HG02678 (cell line): ENCODE measurements around the gene MCAT.

Source experiments
- ATAC-seq: cut with Tn5 transposase; IDR thresholded peaks from one replicate; pipeline ENCODE4 v1.9.1; 2021; ENCODE audit warnings: mild to moderate bottlenecking, moderate library complexity; ENCODE audit not compliant: unreplicated experiment

MCAT gene, protein sequence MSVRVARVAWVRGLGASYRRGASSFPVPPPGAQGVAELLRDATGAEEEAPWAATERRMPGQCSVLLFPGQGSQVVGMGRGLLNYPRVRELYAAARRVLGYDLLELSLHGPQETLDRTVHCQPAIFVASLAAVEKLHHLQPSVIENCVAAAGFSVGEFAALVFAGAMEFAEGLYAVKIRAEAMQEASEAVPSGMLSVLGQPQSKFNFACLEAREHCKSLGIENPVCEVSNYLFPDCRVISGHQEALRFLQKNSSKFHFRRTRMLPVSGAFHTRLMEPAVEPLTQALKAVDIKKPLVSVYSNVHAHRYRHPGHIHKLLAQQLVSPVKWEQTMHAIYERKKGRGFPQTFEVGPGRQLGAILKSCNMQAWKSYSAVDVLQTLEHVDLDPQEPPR

DNA sequence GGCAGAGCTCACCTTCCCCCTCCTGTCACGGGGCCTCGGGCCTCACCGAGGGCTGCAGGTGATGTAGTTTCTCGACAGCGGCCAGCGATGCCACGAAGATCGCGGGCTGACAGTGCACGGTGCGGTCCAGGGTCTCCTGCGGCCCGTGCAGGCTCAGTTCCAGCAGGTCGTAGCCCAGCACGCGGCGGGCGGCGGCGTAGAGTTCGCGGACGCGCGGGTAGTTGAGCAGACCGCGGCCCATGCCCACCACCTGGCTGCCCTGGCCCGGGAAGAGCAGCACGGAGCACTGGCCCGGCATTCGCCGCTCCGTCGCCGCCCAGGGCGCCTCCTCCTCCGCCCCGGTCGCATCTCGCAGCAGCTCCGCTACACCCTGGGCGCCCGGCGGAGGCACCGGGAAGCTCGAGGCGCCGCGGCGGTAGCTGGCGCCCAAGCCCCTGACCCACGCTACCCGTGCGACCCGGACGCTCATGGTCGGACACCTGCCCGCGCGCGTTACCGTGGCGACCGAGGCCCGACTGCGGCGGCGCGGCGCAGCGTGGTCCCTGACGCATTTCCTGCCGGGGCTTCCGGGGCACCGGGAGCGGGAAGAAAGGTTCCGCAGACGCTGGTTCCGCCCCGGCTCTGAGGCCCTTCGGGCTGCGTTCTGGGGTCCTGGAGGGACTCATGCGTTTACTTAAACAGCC lies at the start of gene MCAT:
MCAT (minus strand) TSS at position 519 of the 683 bp plus-strand sequence; CDS start at position 469, 50 bp downstream.
- peak; percentile 81 for ATAC-seq

DNA sequence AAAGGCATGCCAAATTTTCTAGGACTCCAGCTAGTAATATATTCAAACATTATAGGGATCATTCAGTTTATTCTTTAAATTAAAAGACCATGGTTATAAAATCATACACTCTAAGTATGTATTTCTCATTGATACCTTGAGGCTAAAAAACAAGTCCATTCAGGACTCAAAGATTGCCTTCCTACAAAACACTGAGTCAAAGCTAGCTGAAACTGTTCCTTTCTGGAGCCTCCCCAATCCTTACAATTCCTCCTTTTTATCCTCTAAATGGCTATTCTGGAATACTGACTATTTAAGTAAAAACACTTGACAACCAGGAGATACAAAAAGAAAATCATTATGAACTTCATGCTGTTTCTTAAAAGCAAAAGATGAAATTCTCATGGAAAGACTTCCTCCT lies 48.6 kb upstream of the MCAT start:
- ATAC-seq: no peak

DNA sequence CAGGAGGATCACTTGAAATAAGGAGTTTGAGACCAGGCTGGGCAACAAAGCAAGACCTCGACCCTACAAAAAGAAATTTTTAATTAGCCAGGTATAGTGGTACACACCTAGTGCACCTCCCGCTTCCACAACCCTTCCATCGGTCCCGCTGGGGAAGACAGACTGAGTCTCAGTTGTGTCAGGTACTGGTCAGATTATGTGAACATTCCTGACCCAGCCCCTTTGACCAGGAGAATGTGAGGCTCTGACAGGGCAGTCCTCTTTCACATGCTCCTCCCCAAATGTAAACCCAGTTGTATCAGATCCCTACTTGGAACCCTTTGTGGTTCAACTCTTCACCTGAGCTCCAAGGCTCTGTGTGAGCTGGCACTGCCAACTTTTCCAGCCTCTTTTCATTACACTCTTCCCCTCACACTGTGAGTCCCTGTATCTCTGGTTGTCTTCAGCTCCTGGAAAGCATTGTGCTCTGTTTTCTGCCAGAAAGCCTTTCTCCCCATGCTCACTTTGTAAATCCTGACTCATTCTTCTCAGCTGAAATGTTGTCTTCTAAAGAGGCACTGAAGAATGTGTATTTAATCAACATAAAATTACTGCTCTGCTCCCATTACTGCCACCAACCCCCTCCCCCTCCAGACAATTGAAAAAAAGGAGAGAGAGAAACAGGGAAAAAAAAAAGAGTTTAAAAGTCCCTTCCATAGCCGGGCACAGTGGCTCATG lies 45.8 kb upstream of the MCAT start:
- ATAC-seq: no peak

DNA sequence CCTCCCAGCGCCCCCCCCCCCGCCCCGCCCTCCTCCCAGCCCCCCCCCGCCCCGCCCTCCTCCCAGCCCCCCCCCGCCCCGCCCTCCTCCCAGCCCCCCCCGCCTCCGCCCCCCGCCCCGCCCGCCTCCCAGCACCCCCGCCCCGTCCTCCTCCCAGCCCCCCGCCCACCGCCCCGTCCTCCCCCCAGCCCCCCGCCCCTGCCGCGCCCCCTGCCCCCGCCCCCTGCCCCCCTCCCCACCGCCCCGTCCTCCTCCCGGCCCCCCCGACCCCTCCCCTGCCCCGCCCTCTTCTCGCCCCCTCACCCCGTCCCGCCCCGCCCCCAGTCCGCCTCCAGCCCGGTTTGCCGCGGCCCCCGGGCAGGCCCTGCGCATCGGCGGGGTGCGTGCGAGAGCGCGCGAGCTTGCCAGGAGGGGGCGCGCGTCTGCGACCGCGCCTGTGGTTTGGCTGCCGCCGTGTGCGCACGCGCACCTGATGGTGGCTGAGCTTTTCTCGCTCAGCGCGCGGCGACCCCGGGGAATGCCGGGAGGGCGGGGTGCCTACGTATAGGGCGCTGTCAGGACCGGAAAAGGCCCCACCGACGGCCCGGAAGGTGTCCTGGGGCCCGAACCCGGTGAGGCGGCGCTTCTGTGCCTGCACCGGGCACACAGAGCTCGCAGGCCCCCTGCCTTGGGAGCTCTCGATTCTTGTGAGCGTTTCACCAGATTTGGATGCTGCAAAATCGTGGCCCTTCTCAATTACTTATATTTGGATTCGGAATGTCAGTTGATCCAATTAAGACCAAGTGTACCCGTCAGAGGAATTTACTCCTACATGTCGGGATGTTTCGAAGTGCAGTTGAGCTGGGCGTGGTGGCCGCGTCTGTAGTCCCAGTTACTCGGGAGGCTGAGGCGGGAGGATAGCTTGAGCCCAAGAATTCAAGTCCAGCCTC lies 44.2 kb upstream of the MCAT start:
- peak; percentile 82 for ATAC-seq

DNA sequence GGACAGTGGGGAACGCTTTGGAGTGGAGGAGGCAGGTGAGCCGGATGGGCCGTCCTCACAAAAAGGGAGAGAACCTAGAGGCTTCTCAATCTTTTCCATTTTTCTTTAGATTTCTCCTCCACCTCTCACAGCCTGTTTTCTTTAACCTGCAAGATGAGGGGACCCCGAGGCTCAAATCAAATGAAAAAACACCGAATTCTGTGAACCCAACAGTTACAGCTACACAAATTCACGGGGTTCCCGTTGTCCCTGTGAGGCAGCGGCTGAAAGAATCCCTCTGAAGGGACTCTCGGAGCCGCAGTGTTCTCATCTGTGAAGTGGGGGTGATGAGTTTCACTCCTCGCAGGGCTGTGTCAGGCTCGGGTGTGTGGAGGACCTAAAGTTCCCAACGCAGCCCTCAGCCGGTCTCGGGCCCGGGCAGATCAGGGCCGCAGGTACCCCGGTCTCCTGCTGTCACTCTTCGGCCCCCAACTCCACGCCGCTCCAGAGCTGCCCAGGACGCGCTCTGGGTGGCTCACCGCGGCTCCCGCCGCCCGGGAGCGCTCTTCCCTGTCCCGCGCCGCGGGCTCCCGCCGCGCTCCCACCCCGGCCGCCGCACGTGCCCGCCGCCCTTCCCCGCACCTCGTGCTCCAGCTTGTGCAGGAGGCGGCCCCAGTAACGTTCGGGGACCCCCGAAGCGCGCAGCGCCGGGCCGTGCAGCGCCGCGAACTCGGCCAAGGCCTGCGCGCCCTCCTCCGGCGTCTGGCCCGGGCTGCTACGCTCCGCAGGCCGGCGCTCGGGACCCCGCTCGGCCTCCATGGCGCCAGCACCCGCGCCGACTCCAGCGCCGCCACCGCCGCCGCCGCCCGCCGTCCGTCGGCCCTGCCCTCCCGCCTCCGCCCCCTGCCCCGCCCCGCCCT lies 43.3 kb upstream of the MCAT start, which contains the start of gene TTLL12:
TTLL12 (minus strand) TSS at position 863 of the 899 bp plus-strand sequence; CDS start at position 798, 65 bp downstream.
- ATAC-seq: peak; percentile 60

DNA sequence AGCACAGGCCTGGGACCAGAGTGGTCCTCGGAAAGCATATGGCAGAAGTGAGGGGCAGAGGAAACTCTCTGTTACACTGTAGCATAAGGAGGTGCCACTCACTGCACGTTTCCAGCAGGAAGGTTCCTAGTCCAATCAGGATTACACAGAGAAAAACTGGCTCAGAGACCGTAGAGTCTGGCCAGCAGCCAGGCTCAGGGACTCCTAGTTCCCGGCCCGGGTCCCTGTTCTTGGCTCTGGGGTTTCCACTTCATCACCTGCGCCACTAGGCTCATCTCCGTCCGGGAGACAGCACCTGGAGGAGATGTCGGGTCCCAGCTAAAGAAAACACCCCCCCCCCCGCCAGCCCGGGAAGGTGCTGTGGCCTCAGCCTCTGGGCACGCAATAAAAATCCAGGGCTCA lies 42.7 kb upstream of the MCAT start:
- ATAC-seq: no peak

DNA sequence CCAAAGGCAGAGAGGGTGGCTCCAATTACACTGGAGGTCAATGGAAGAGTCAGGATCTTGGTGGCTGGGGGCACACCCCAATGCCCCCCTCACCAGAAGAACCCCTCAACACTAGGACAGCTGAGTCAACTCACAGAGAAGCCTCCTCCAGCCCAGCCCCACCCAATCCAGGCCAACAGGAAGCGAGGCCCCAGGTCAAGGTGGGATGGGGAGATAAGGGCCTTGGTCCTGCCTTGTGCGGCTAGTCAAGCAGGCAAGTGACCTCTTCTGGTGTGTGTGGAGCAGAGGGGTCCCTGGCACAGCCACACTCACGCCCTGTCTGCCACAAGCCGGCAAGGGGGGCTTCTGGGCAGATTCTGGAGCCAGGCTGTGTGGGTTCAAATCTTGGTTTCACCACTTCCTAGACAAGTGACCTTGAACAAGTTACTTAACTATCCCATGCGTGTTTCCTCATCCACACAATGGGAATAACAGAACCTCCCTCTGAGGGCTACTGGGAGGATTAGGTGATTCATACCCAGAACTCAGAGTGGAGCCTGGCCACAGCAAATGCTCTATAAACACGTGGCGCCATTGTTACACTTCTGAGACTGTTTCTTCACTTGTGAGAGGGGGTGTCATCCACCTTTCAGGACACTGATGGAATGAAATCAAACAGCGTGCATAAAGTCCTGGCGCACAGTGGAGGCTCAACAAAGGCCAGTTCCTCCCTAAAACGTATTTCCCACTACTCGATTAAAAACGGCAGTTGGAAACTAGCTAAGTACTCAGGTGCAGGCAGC lies 40.5 kb upstream of the MCAT start:
- no peak for ATAC-seq

DNA sequence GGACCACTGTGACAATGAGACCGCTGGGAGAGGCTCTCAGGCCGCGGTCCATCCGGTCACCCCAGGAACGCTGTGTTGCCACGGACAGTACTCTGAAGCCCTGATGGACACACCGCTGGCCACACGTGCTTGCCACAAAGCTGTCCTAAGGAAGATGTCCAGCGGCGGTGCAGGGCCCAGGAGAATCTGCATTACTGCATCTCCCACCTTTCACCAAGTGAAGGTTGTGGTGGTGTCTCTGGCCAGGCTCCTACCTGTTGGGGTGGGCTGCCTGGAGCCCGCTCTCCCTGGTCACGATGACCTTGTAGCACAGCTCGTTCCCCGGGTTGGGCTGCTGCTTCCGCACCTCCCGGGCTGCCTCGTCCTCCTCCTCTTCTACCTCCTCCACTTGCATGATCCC lies 39.5 kb upstream of the MCAT start:
- no peak for ATAC-seq

DNA sequence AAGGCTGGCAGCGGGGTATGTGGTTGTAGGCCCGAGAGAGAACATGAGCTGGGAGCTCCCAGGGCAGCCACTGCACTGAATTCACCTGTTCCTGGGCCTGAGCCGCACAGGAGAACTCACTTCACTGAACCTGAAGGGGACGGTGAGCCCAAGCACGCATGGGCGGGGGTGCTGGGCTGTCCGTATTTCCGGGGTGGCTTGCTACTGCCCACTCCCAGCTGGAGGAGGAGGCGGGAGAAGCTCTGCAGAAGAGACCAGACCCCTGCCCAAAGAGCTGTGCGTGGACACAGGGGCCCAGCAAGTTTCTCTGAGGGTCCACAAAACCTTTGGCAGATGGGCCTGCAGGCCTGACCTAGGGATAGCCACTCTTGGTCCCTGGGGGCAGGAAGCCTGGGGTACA lies 38.9 kb upstream of the MCAT start:
- ATAC-seq: no peak

DNA sequence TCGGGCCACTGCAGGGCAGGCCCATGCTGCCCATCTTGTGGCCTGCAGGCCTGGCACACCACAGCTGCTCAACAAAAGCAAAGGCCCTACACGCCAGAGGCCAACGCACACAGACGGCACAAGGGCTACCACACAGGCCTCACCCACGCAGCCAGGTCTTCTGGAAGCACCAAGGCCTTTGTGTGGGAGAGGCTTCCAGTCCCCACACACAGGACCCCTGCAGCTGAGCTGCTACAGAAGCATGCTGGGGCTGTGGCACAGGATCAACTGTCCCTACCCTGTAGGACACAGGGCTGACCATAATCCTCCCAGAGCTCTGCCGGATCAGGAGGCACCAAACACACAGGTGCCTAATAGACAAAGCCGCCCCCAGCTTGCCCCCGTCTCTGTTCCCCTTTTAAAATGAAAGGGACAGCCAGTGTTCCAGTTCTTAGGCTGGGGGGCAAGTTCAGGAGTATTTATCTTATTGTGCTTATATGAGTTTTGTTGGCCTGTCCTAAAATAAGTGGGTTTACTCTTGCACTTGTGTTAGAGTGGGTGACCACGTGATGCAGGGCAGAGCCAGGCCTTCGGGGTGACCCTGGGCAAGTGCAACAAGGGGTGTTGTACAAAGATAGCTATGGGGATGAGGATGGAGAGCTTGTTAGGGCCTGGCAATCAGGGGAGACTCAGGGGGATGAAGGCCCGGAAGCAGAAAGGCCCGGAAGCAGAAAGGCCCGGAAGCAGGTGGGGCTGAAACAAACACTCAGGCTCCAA lies 38.3 kb upstream of the MCAT start:
- ATAC-seq: no peak

DNA sequence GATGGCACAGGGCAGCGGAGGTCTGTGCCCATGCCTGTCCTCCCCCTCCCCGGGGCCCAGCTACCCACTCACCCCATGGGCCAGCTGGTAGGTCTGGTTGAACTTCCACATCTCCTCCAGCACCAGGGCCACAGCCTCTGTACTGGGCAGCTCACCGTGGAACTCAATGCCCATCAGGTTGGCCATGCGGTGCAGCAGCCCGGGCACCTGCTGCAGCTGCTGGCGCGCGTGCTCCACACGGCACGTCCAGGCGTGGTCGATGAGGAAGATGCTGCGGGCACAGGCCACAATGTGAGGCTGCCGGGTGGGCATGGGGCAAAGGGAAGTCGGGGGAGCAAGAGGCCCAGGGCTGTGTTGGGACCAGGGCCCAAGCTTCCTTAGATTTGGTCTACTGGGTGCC lies 37.5 kb upstream of the MCAT start:
- no peak for ATAC-seq

DNA sequence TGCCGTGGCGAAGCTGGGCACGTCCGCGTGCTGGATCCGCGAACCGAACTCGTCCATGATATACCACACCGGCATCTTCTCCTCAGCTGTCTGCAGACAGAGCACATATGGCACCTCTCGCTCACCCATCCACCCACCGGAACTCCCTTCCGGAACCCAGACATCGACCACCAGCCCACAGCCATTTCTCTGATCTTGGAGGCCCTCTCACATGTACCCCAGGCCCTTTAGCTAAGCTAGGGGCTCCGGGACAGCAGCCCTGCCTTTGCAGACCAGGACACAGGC lies 36.7 kb upstream of the MCAT start:
- ATAC-seq: no peak

DNA sequence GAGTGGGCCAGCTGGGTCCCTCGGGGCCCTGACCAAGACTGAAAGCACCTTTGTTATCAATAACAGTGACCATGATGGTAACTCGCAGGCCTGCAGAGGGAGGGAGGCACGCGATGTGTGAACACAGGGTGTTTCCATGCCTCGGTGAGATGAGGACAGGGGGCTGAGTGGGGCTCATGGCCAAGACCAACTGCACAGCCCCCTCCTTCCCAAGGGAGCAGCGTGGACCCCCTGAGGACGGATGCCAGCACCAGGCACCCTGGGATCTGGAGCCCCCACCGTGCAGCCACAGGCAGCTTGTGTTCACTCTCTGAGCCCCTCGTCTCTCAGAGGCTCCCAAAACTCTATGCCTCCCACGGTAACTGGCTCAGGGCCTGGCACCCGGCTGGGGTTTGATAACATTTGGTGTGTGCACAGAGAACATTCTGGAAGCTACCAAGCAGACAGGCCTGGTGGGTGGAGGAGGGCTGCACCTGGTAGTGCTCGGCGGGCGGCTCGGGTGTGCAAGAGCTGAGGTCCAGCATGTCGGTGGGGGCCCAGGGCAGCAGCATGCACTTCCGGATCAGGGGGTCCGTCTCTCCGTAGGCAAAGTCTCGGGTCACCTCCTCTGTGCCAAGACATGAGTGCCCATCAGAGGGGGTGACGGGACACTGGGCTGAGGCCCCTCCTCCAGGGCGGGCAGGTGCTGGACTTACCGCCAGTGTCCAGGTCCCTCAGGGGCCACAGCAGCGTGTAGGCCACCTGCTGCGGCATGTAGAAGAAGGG lies 36.1 kb upstream of the MCAT start:
- ATAC-seq: no peak

DNA sequence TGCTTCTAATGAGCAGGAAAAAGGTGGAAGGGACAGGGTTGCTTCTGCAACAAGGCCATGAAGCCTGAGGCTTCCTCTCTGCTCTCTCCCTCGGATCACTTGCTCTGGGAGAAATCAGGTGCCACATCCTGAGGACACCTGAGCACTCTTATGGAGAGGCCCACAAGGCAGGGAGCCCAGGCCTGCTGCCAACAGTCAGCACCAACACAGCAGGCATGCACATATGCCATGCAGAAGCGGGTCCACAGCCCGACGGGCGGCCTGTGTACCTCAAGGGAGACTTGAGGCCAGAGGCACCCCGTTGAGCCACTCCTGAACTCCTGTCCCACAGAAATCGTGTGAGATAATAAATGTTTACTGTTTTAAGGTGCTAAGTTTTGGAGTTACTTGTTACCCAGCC lies 34.3 kb upstream of the MCAT start:
- ATAC-seq: no peak

DNA sequence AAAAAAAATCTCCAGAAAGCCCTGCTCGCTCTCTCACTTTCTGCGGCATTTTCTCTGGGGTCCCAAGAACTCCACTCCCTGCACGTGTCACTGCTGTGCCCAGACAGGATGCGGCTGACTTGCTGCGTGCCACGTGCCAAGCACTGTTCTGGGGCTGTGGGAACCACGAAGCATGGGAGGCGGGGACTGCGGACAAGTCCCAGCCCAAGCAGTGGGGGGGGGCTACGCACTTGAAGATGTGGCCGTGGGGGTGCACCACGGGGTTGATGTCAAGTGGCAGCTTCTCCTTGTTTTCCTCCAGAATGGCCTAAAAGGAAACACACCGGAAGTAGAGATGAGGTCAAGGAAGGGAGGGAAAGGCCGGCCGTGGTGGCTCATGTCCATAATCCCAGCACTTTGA lies 32.9 kb upstream of the MCAT start:
- no peak for ATAC-seq

DNA sequence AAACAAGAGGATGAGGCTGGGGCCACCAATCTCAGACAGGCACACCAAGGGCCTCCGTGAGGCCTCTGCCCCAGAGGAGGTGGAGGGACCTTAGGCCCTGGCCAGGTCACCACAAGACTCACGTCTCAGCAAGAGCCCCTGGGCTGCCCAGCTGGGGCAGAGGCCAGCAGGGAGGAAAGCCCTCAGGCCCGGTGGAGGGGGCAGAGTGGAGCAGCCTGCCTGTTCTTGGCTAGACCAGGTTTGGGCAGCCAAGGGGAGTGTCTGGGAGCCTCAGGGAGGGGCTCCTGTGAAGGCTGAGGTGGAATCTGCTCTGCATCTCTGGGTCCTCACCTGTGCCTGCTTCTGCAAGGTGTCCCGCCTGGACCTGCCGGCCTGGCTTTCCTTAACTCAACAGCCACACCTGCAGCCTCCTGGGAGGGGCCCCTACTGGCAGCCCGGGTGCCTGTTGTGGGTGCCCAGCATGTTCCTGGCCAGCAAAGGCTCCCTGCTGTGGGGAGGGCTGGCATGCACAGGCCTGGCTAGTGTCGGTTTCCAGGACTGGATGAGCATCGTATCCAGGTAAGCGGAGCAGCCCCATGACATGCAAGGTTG lies 31.8 kb upstream of the MCAT start:
- ATAC-seq: no peak
